ENCODE data around the gene CALHM5.

Gene CALHM5

DNA sequence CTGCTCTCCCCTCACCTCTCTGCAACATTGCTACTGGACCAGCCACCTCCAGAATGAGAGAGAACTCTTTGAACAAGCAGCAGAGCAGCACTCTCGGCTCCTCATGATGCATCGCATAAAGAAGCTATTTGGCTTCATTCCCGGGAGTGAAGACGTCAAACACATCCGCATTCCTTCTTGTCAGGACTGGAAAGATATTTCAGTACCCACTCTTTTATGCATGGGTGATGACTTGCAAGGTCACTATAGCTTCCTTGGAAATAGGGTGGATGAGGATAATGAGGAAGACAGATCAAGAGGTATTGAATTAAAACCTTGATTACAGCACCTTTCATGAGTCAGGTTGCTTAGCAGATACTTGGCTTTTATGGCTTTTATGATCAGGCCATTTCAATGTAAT, 46.5 kb downstream of the CALHM5 start:
- no peak overlapping the region for H3K27ac ChIP-seq (ENCODE audit: low read length)
- no peaks in the 10 kb centered on the region for H3K27me3 ChIP-seq (replicated peaks; ENCODE audit: insufficient read depth, low read length)
- no peak overlapping the region for H3K9ac ChIP-seq (ENCODE audit: low read length)
- no peaks in the 10 kb centered on the region for H3K4me1 ChIP-seq (ENCODE audit: low read length)
- no peaks in the 10 kb centered on the region for H3K9me2 ChIP-seq (replicated peaks; ENCODE audit: insufficient read depth, low read length)
- H2AFZ ChIP-seq (ENCODE audit: low read length) = no peak overlapping the region
- no peak for DNase-seq
- no peaks in the 10 kb centered on the region for H3K79me2 ChIP-seq (ENCODE audit: low read length)
- H4K20me1 ChIP-seq (ENCODE audit: insufficient read depth, low read length) = no peaks in the 10 kb centered on the region
- no peaks in the 10 kb centered on the region for H3K9me3 ChIP-seq (replicated peaks; ENCODE audit: insufficient read depth, low read length)
- no peak overlapping the region for H3K4me3 ChIP-seq (ENCODE audit: low read length)
- H3K36me3 ChIP-seq (replicated peaks; ENCODE audit: insufficient read depth, low read length) = no peaks in the 10 kb centered on the region
- TF ChIP-seq, protein P1, sequence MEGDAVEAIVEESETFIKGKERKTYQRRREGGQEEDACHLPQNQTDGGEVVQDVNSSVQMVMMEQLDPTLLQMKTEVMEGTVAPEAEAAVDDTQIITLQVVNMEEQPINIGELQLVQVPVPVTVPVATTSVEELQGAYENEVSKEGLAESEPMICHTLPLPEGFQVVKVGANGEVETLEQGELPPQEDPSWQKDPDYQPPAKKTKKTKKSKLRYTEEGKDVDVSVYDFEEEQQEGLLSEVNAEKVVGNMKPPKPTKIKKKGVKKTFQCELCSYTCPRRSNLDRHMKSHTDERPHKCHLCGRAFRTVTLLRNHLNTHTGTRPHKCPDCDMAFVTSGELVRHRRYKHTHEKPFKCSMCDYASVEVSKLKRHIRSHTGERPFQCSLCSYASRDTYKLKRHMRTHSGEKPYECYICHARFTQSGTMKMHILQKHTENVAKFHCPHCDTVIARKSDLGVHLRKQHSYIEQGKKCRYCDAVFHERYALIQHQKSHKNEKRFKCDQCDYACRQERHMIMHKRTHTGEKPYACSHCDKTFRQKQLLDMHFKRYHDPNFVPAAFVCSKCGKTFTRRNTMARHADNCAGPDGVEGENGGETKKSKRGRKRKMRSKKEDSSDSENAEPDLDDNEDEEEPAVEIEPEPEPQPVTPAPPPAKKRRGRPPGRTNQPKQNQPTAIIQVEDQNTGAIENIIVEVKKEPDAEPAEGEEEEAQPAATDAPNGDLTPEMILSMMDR (IDR thresholded peaks at IDR 0.05; ENCODE audit: low read length) = no peak
- TF ChIP-seq EZH2phosphoT487 (IDR thresholded peaks at IDR 0.05; ENCODE audit: low read length) (no peak), EZH2 (optimal IDR thresholded peaks at IDR 0.05; ENCODE audit: low read depth, low read length) (no peak)
- H3K4me2 ChIP-seq (ENCODE audit: low read depth, low read length) = no peak overlapping the region
- H3F3A ChIP-seq (ENCODE audit: insufficient read depth, low read length) = no peaks in the 10 kb centered on the region

DNA sequence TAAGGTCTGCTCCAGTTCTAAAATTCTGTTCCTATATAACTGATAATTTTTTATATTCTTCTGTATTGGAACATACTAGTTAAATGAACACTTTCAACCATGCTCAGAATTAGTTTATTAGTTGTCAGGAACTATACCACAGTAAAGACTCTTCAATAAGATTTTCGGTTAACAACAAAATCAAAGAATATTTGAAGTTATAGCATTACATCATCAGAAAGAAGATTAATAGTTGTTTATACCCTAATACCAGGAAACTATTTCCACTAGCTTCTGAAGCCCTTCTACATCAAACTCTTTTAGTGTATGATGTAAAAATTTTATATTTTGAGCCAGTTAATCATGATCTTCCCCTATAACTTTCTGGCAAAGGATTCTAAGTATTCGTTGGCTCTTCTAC, 48.7 kb downstream of the CALHM5 start:
- Histone ChIP-seq H3K9me2 (replicated peaks; ENCODE audit: insufficient read depth, low read length) (no peaks in the 10 kb centered on the region), H3K4me2 (ENCODE audit: low read depth, low read length) (no peak overlapping the region), H2AFZ (ENCODE audit: low read length) (no peak overlapping the region), H3K79me2 (ENCODE audit: low read length) (no peaks in the 10 kb centered on the region), H3K4me3 (ENCODE audit: low read length) (no peak overlapping the region), H3K9ac (ENCODE audit: low read length) (no peak overlapping the region), H3K9me3 (replicated peaks; ENCODE audit: insufficient read depth, low read length) (no peaks in the 10 kb centered on the region), H3K36me3 (replicated peaks; ENCODE audit: insufficient read depth, low read length) (no peaks in the 10 kb centered on the region), H3K4me1 (ENCODE audit: low read length) (no peaks in the 10 kb centered on the region), H3K27ac (ENCODE audit: low read length) (no peak overlapping the region), H3F3A (ENCODE audit: insufficient read depth, low read length) (no peaks in the 10 kb centered on the region), H4K20me1 (ENCODE audit: insufficient read depth, low read length) (no peaks in the 10 kb centered on the region), H3K27me3 (replicated peaks; ENCODE audit: insufficient read depth, low read length) (no peaks in the 10 kb centered on the region)
- no peak for DNase-seq
- TF ChIP-seq, protein P1 (IDR thresholded peaks at IDR 0.05; ENCODE audit: low read length) = no peak
- TF ChIP-seq EZH2phosphoT487 (IDR thresholded peaks at IDR 0.05; ENCODE audit: low read length) = no peak
- no peak for TF ChIP-seq EZH2 (optimal IDR thresholded peaks at IDR 0.05; ENCODE audit: low read depth, low read length)

DNA sequence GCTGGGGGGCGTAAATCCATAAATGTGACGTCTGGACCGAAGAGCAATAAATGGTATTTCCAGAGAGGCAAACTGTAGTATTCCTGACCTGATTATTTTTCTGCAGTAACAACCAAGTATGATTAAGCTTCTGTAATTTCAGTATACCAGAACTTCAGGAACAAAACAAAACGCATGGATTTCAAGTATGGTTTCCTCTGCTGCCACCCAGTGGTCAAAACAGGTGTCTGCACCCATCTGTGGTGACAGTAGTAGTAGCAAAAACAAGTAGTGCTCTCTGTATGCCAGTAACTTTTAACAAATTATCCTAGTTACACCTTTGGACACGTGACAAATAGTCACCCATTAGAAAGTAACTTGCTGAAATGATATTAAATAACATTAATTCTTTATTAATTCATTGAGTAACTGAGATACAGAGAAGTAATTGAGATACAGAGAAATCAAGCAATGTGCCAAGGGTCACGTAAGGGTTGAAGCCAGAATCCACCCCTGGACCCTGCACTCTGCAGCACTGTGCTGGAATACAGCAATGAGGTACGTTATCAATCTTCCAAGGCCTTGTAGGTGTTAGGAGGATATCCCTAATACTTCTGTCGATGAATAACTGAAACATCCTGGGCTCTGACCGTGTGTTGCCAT, 50.1 kb downstream of the CALHM5 start:
- Histone ChIP-seq H3K4me1 (ENCODE audit: low read length) (no peaks in the 10 kb centered on the region), H2AFZ (ENCODE audit: low read length) (no peak overlapping the region), H3K27ac (ENCODE audit: low read length) (no peak overlapping the region), H3F3A (ENCODE audit: insufficient read depth, low read length) (no peaks in the 10 kb centered on the region), H3K79me2 (ENCODE audit: low read length) (no peaks in the 10 kb centered on the region), H3K36me3 (replicated peaks; ENCODE audit: insufficient read depth, low read length) (no peaks in the 10 kb centered on the region), H3K4me2 (ENCODE audit: low read depth, low read length) (no peak overlapping the region), H3K9ac (ENCODE audit: low read length) (no peak overlapping the region), H4K20me1 (ENCODE audit: insufficient read depth, low read length) (no peaks in the 10 kb centered on the region), H3K27me3 (replicated peaks; ENCODE audit: insufficient read depth, low read length) (no peaks in the 10 kb centered on the region), H3K9me2 (replicated peaks; ENCODE audit: insufficient read depth, low read length) (no peaks in the 10 kb centered on the region), H3K4me3 (ENCODE audit: low read length) (no peak overlapping the region), H3K9me3 (replicated peaks; ENCODE audit: insufficient read depth, low read length) (no peaks in the 10 kb centered on the region)
- TF ChIP-seq, protein P1 (IDR thresholded peaks at IDR 0.05; ENCODE audit: low read length) = peak; percentile 92
- TF ChIP-seq EZH2phosphoT487 (IDR thresholded peaks at IDR 0.05; ENCODE audit: low read length) (no peak), EZH2 (optimal IDR thresholded peaks at IDR 0.05; ENCODE audit: low read depth, low read length) (no peak)
- peak; percentile 55 for DNase-seq
